ENCODE measurements around the gene ACSF3.
"Not testable (repeated sequence)": the region's sequence is repeated elsewhere in the genome, so short reads cannot be mapped to it uniquely, and the experiment has no call there.

GRCh38 chr16:89192186-89192955, 98.7 kb downstream of the ACSF3 start:
- not testable (repeated sequence) for TF ChIP-seq POLR2A, EP300, CTCF (IDR thresholded peaks at IDR 0.05)
